ENCODE data around the gene C16orf74. TPM values are rescaled to one million over a fixed set of nuclear protein-coding genes. Genes with fewer than 3 reads are reported as not detected.
A peak's percentile ranks its signal among the peaks of the same experiment; 100 is the strongest.

Gene C16orf74
- total RNA-seq, 1 experiment from 2014 or later, result 44.3 TPM

GRCh38 chr16:85659336-85659735 lies 91.6 kb downstream of the C16orf74 start:
- Histone ChIP-seq H3K9me3 (ENCODE audit: insufficient read depth, low read depth) (no peaks in the 10 kb centered on the region), H3K9me2 (ENCODE audit: insufficient read depth) (no peaks in the 10 kb centered on the region), H3K27me3 (ENCODE audit: insufficient read depth, low read depth) (no peaks in the 10 kb centered on the region), H3K4me3 (no peak overlapping the region), H3F3A (ENCODE audit: insufficient read depth, low read depth) (peaks cover 21% of the 10 kb centered on the region; the same call in 1 of the 2 replicates), H4K20me1 (ENCODE audit: insufficient read depth) (peaks cover 42% of the 10 kb centered on the region), H3K36me3 (ENCODE audit: low read depth) (peaks cover 16% of the 10 kb centered on the region), H3K4me1 (replicated peaks; ENCODE audit: insufficient read depth) (no peaks in the 10 kb centered on the region), H3K27ac (no peak overlapping the region), H3K4me2 (no peak overlapping the region), H3K79me2 (ENCODE audit: low read depth) (no peaks in the 10 kb centered on the region), H2AFZ (no peak overlapping the region)
- ChIA-PET POLR2A (ENCODE audit: unreplicated experiment) (no interaction called here), CTCF (interaction anchor here (0.6 to 0.7 kb wide), 3 partner anchors 59 to 400 kb away, joined by 3 to 10 read pairs (median 4); no protein-coding TSS in a partner anchor)
- no peak for DNase-seq
- intact Hi-C loops (cut with micrococcal nuclease; ENCODE audit: unreplicated experiment), result loop anchor here (1.0 kb wide), 1 partner anchor 101 kb away; no protein-coding TSS in a partner anchor
- BruUV-seq (replicated peaks), result no TSS peak
- no peak for TF ChIP-seq EZH2 (IDR thresholded peaks at IDR 0.05; ENCODE audit: low read depth)
- TF ChIP-seq, protein P1, sequence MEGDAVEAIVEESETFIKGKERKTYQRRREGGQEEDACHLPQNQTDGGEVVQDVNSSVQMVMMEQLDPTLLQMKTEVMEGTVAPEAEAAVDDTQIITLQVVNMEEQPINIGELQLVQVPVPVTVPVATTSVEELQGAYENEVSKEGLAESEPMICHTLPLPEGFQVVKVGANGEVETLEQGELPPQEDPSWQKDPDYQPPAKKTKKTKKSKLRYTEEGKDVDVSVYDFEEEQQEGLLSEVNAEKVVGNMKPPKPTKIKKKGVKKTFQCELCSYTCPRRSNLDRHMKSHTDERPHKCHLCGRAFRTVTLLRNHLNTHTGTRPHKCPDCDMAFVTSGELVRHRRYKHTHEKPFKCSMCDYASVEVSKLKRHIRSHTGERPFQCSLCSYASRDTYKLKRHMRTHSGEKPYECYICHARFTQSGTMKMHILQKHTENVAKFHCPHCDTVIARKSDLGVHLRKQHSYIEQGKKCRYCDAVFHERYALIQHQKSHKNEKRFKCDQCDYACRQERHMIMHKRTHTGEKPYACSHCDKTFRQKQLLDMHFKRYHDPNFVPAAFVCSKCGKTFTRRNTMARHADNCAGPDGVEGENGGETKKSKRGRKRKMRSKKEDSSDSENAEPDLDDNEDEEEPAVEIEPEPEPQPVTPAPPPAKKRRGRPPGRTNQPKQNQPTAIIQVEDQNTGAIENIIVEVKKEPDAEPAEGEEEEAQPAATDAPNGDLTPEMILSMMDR (conservative IDR thresholded peaks at IDR 0.05), result no peak

- Histone ChIP-seq H3K9me2 (ENCODE audit: insufficient read depth) (no peaks in the 10 kb centered on the region), H2AFZ (no peak overlapping the region), H3K79me2 (ENCODE audit: low read depth) (0 out of 2 replicates have a peak, but pooled peaks cover 3% of the 10 kb centered on the region), H3K4me2 (no peak overlapping the region), H3K9me3 (ENCODE audit: insufficient read depth, low read depth) (no peaks in the 10 kb centered on the region), H3K4me3 (no peak overlapping the region), H3K27ac (no peak overlapping the region), H3K27me3 (ENCODE audit: insufficient read depth, low read depth) (no peaks in the 10 kb centered on the region), H3K4me1 (replicated peaks; ENCODE audit: insufficient read depth) (no peaks in the 10 kb centered on the region), H4K20me1 (ENCODE audit: insufficient read depth) (peaks cover 48% of the 10 kb centered on the region), H3F3A (ENCODE audit: insufficient read depth, low read depth) (peaks cover 21% of the 10 kb centered on the region; the same call in 1 of the 2 replicates), H3K36me3 (ENCODE audit: low read depth) (peaks cover 12% of the 10 kb centered on the region)
- intact Hi-C loops (cut with micrococcal nuclease; ENCODE audit: unreplicated experiment), result loop anchor here (1.0 kb wide), 1 partner anchor 102 kb away; no protein-coding TSS in a partner anchor
- no TSS peak for BruUV-seq (replicated peaks)
- POLR2A ChIA-PET (ENCODE audit: unreplicated experiment), result no interaction called here
- no peak for TF ChIP-seq EZH2 (IDR thresholded peaks at IDR 0.05; ENCODE audit: low read depth)
- TF ChIP-seq, protein P1 (conservative IDR thresholded peaks at IDR 0.05), result no peak
- no peak for DNase-seq
- CTCF ChIA-PET, result interaction anchor here (0.6 to 0.7 kb wide), 2 partner anchors 60 to 401 kb away, joined by 4 to 10 read pairs; no protein-coding TSS in a partner anchor
These were observed 92.2 kb downstream of the C16orf74 start for GRCh38 chr16:85658504-85659326.

DNA sequence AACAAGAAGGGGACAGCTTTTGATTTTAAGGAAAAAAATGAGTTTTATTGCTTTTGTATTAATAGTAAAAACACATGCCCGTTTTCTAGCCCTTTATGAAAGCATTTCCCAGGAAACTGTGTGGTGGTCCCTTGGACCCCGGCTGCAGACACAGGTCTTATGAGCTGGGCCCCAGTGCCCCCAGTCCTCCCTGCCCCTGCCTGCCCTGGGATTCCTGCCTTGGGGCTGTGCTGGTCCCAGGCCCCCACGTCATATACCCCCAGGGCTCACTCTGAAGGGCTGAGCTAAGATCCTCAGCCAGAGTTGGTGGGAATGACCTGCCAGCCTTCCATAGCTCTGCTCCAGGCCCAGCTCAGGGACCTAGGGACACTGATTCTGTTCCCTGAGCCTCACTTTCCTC lies 92.9 kb downstream of the C16orf74 start:
- Histone ChIP-seq H3K4me3 (no peak overlapping the region), H3K9me3 (ENCODE audit: insufficient read depth, low read depth) (no peaks in the 10 kb centered on the region), H3K4me1 (replicated peaks; ENCODE audit: insufficient read depth) (no peaks in the 10 kb centered on the region), H3F3A (ENCODE audit: insufficient read depth, low read depth) (peaks cover 21% of the 10 kb centered on the region; the same call in 1 of the 2 replicates), H3K4me2 (no peak overlapping the region), H3K9me2 (ENCODE audit: insufficient read depth) (no peaks in the 10 kb centered on the region), H3K79me2 (ENCODE audit: low read depth) (0 out of 2 replicates have a peak, but pooled peaks cover 7% of the 10 kb centered on the region), H4K20me1 (ENCODE audit: insufficient read depth) (peaks cover 53% of the 10 kb centered on the region), H3K27me3 (ENCODE audit: insufficient read depth, low read depth) (no peaks in the 10 kb centered on the region), H3K36me3 (ENCODE audit: low read depth) (peaks cover 8% of the 10 kb centered on the region), H2AFZ (no peak overlapping the region), H3K27ac (no peak overlapping the region)
- no peak for DNase-seq
- CTCF ChIA-PET, result no interaction called here
- intact Hi-C loops (cut with micrococcal nuclease; ENCODE audit: unreplicated experiment), result no loop called here
- no TSS peak for BruUV-seq (replicated peaks)
- POLR2A ChIA-PET (ENCODE audit: unreplicated experiment), result no interaction called here
- TF ChIP-seq, protein P1 (conservative IDR thresholded peaks at IDR 0.05), result no peak
- no peak for TF ChIP-seq EZH2 (IDR thresholded peaks at IDR 0.05; ENCODE audit: low read depth)

Small RNA genes lying within 50 kb of the gene (microRNA-seq; reads per million reads assigned to microRNA genes)
- gene MIR1910 (ENCODE audit: borderline number of aligned reads, borderline replicate concordance), result 9.4 reads per million, percentile 16 among the genes with 10 or more reads in this experiment

Other genes starting within 250 kb of the C16orf74 start
- gene GSE1, start 137.8 kb downstream of the C16orf74 start, total RNA-seq (2021), result 60.0 and 83.5 TPM in 2 replicates
- 18.4 and 20.2 TPM in 2 replicates for gene GINS2, start 62.1 kb downstream of the C16orf74 start, total RNA-seq (2021)
- 38.2 and 44.0 TPM in 2 replicates for gene EMC8, start 48.4 kb upstream of the C16orf74 start, total RNA-seq (2021)
- 468 and 545 TPM in 2 replicates for gene COX4I1, start 48.6 kb upstream of the C16orf74 start, total RNA-seq (2021)
- gene IRF8, start 148.1 kb upstream of the C16orf74 start, total RNA-seq (2021), result not detected in 2 replicates